GM18502 (cell line): ENCODE measurements around the gene FMR1.

Experiments used
- ATAC-seq: cut with Tn5 transposase; IDR thresholded peaks from one replicate; pipeline ENCODE4 v1.9.1; 2021; ENCODE audit warnings: mild to moderate bottlenecking; ENCODE audit not compliant: unreplicated experiment, poor library complexity

Gene FMR1

GRCh38 chrX:147914591-147914990, 2.9 kb downstream of the FMR1 start:
- ATAC-seq, result no peak

- ATAC-seq, result no peak
Measured at GRCh38 chrX:147916375-147916968, 4.8 kb downstream of the FMR1 start.

GRCh38 chrX:147917700-147918695, 6.3 kb downstream of the FMR1 start:
- peak; percentile 84 for ATAC-seq

DNA sequence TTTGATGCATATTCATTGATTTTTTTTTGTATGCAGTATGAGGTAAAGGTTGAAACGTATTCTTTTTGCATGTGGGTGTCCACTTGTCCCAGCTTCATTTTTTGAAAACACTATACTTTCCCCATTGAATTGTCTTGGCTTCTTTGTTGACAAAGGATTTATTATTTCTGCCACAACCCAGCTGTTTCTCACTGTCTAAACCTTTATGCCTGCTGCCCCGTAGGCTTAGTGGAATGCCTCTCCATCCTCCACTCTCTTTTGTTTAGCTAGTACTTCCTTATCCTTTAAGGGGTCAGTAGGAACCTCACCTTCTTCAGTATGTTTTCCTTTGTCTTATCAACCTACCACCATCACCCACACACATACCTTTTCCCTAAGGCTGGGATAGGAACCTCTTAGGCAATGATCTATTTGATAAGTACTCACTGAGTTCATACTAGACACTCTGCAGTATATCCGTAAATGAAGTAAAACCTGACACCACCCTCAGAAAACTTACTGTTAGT, 8.5 kb downstream of the FMR1 start:
- ATAC-seq, result no peak

DNA sequence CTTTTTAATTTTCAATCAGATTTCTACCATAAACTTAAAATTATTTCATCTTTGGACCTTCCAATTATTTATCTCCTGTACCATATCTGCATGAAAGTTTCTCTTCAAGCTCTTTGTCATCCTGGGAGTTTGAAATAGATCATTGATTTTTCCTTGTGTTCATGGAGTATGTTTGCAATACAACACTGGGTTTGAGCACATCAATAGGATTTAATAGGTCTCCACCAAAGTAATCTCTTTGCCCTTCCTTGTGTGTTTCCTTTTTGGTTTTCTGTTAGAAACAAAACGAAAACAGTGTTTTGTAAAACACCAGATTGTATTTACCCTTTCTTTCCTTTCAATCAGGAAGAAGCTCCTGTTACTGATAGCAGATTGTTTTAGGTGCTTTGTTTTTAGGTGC, 11.9 kb downstream of the FMR1 start:
- no peak for ATAC-seq

- ATAC-seq, result no peak
Measured at GRCh38 chrX:147927256-147927655, 15.5 kb downstream of the FMR1 start.

GRCh38 chrX:147933815-147934214, 22.1 kb downstream of the FMR1 start:
- ATAC-seq, result no peak

- no peak for ATAC-seq
Measured at GRCh38 chrX:147935156-147935758, 23.5 kb downstream of the FMR1 start.

DNA sequence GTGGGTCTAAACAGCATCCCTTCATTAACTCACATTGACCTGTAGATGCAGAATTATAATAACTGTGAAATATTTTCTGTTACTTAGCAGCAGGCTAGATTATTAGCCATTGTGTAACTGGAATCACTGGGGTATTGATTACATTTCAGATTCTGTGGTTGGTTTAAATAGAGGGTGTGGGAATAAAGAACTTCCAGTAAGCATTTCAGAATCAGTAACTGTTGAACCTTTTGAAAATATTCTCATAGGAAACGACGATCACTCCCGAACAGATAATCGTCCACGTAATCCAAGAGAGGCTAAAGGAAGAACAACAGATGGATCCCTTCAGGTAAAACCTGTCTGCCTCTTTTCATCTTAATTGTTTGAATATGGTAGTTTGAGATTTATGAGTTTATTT, 33.6 kb downstream of the FMR1 start:
- ATAC-seq, result no peak

- ATAC-seq, result no peak
Measured at GRCh38 chrX:147948531-147948930, 36.8 kb downstream of the FMR1 start.

DNA sequence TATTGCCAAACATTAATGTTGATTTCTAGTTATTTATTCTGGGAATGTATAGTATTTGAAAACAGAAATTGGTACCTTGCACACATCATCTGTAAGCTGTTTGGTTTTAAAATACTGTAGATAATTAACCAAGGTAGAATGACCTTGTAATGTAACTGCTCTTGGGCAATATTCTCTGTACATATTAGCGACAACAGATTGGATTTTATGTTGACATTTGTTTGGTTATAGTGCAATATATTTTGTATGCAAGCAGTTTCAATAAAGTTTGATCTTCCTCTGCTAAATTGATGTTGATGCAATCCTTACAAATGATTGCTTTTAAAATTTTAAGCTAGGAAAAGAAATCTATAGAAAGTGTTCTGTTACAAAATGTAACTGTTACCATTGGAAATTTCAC, 38.6 kb downstream of the FMR1 start:
- ATAC-seq, result no peak

- no peak for ATAC-seq
Measured at GRCh38 chrX:147953976-147954375, 42.3 kb downstream of the FMR1 start.

DNA sequence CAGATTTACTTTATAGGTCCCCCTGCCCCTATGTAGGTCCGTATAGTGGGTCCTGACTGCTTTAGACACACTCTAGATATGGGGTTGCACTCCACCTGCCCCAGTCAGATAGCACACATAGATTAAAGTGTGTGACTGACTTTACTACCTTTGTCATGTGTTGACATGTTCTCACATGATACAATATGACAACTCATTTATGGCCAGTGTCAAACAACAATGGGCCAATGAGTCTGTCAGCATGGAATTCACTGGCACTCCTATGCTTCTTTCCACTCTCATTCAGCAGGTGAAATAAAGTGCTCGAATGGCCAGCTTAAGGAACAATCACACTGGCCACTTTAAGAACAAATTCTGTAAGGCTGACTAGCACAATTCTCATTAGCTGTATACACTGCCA, 45.6 kb downstream of the FMR1 start:
- ATAC-seq, result no peak

- no peak for ATAC-seq
Measured at GRCh38 chrX:147958291-147958690, 46.6 kb downstream of the FMR1 start.

- ATAC-seq, result no peak
Measured at GRCh38 chrX:147960722-147961121, 49.0 kb downstream of the FMR1 start.

DNA sequence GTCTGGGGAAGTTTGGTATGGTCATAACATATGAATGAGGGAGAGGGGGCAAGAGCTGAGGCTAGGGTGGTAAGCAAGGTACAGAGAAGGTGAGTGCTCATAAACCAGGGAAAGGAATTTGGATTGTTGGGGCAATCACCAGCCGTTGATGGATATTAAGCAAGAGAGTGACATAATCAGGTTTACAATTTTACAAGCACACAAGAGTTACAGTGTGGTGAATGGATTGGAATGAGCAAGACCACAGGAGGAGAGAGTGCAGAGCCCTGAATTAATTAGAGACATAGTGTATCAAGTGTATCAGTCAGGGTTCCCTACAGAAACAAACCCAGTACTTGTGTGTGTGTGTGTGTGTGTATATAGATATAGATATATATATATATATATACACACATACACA, 50.8 kb downstream of the FMR1 start:
- ATAC-seq, result no peak

- ATAC-seq, result no peak
Measured at GRCh38 chrX:147978931-147979330, 67.2 kb downstream of the FMR1 start.

DNA sequence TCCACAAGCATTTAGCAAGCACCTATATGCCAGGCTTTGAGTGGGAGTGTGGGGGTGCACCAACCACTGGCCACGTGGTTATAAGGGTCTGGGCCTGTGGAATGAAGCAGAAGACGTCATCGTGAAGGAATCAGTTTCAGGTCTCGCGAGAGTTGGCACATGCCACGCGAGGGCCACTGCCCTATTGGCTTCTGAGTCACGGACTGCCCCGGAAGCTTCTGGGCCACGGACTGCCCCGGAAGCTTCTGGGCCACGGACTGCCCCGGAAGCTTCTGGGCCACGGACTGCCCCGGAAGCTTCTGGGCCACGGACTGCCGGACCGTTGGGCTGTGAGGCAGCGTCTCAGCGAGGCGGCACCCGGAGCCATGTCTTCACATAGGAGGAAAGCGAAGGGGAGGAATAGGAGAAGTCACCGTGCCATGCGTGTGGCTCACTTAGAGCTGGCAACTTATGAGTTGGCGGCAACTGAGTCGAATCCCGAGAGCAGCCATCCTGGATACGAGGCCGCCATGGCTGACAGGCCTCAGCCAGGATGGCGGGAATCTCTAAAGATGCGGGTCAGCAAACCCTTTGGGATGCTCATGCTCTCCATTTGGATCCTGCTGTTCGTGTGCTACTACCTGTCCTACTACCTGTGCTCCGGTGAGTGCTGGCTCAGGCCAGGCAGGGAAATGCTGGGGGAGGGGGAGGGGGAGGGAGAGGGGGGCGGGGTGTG, 69.5 kb downstream of the FMR1 start, which contains the start of gene FMR1NB:
TSS of gene FMR1NB (plus strand) at position 300 of the 715 bp plus-strand sequence. CDS start at position 366, 66 bp downstream.
- no peak for ATAC-seq
